H9 (cell line): ENCODE data around the gene SUPT3H. TPM values are rescaled to one million over a fixed set of nuclear protein-coding genes. Genes with fewer than 3 reads are reported as not detected.

ENCODE experiments used
- DNase-seq: peaks from one replicate; pipeline ENCODE4 v3.0.0-alpha.2; 2017
- H2AFZ ChIP-seq: one replicate; pipeline ENCODE4 v1.6.1; 2013; ENCODE audit warnings: mild to moderate bottlenecking, low read length, control low read depth, moderate library complexity
- H2AK5ac ChIP-seq: 2 replicates; pipeline ENCODE4 v1.6.1; 2013; ENCODE audit warnings: low read length, control low read depth, mixed read lengths; ENCODE audit not compliant: insufficient read length
- H2BK120ac ChIP-seq: one replicate; pipeline ENCODE4 v1.6.1; 2013; ENCODE audit warnings: low read depth, mild to moderate bottlenecking, low read length, control low read depth, inconsistent platforms; ENCODE audit not compliant: poor library complexity, severe bottlenecking
- H2BK12ac ChIP-seq: 2 replicates; pipeline ENCODE4 v1.6.1; 2013; ENCODE audit warnings: low read length, control low read depth, mixed read lengths, low read depth; ENCODE audit not compliant: insufficient read length
- H2BK15ac ChIP-seq: 2 replicates; pipeline ENCODE4 v1.6.1; 2013; ENCODE audit warnings: low read depth, low read length, control low read depth
- H2BK20ac ChIP-seq: one replicate; pipeline ENCODE4 v1.6.1; 2013; ENCODE audit warnings: low read depth, mild to moderate bottlenecking, low read length, control low read depth, inconsistent platforms; ENCODE audit not compliant: poor library complexity, severe bottlenecking
- H2BK5ac ChIP-seq: 2 replicates; pipeline ENCODE4 v1.6.1; 2013; ENCODE audit warnings: low read length, control low read depth, mixed read lengths; ENCODE audit not compliant: insufficient read length
- H3K14ac ChIP-seq: 2 replicates; pipeline ENCODE4 v1.6.1; 2013; ENCODE audit warnings: low read length, control low read depth; ENCODE audit not compliant: insufficient read depth
- H3K18ac ChIP-seq: 2 replicates; pipeline ENCODE4 v1.6.1; 2013; ENCODE audit warnings: low read depth, mild to moderate bottlenecking, mixed read lengths, low read length, control low read depth; ENCODE audit not compliant: insufficient read length
- H3K23ac ChIP-seq: 2 replicates; pipeline ENCODE4 v1.6.1; 2013; ENCODE audit warnings: low read length, control low read depth, mixed read lengths, low read depth; ENCODE audit not compliant: insufficient read length
- H3K23me2 ChIP-seq: 2 replicates; pipeline ENCODE4 v1.6.1; 2013; ENCODE audit warnings: low read depth, mild to moderate bottlenecking, mixed read lengths, low read length, control low read depth; ENCODE audit not compliant: insufficient read length, poor library complexity, severe bottlenecking
- H3K27ac ChIP-seq: 2 replicates; pipeline ENCODE4 v1.5.1; 2013; ENCODE audit warnings: low read length, control low read depth, mixed read lengths, low read depth; ENCODE audit not compliant: insufficient read length
- H3K27me3 ChIP-seq: 2 replicates; pipeline ENCODE4 v1.6.1; 2013; ENCODE audit warnings: low read length, control low read depth, inconsistent platforms; ENCODE audit not compliant: insufficient read depth
- H3K4ac ChIP-seq: 2 replicates; pipeline ENCODE4 v1.6.1; 2013; ENCODE audit warnings: low read depth, mild to moderate bottlenecking, control low read depth, inconsistent platforms, low read length, moderate library complexity
- H3K4me1 ChIP-seq: 2 replicates; pipeline ENCODE4 v1.6.1; 2013; ENCODE audit warnings: low read length, control low read depth, inconsistent platforms; ENCODE audit not compliant: insufficient read depth
- H3K4me2 ChIP-seq: 2 replicates; pipeline ENCODE4 v1.6.1; 2013; ENCODE audit warnings: low read length, control low read depth, mixed read lengths; ENCODE audit not compliant: insufficient read length, insufficient read depth
- H3K56ac ChIP-seq: 2 replicates; pipeline ENCODE4 v1.6.1; 2013; ENCODE audit warnings: low read depth, mild to moderate bottlenecking, mixed read lengths, low read length, control low read depth; ENCODE audit not compliant: insufficient read length
- H3K79me1 ChIP-seq: 2 replicates; pipeline ENCODE4 v1.6.1; 2013; ENCODE audit warnings: low read depth, mild to moderate bottlenecking, moderate library complexity, low read length, control low read depth, inconsistent platforms; ENCODE audit not compliant: insufficient read depth, poor library complexity, severe bottlenecking
- H3K79me2 ChIP-seq: 2 replicates; pipeline ENCODE4 v1.6.1; 2013; ENCODE audit warnings: low read length, control low read depth, inconsistent platforms; ENCODE audit not compliant: insufficient read depth
- H3K9ac ChIP-seq: 2 replicates; pipeline ENCODE4 v1.6.1; 2013; ENCODE audit warnings: low read length, control low read depth, mixed read lengths; ENCODE audit not compliant: insufficient read length; ENCODE audit errors: extremely low read depth
- H3K9me3 ChIP-seq: one replicate; pipeline ENCODE4 v1.6.1; 2013; ENCODE audit warnings: low read depth, low read length, inconsistent platforms; ENCODE audit not compliant: control insufficient read depth
- H3T11ph ChIP-seq: one replicate; pipeline ENCODE4 v1.6.1; 2013; ENCODE audit warnings: mild to moderate bottlenecking, low read length, control low read depth, inconsistent platforms
- H4K20me1 ChIP-seq: one replicate; pipeline ENCODE4 v1.6.1; 2013; ENCODE audit not compliant: control insufficient read depth, insufficient read length, insufficient read depth
- H4K5ac ChIP-seq: 2 replicates; pipeline ENCODE4 v1.6.1; 2013; ENCODE audit warnings: low read depth, mild to moderate bottlenecking, mixed read lengths, low read length, control low read depth; ENCODE audit not compliant: insufficient read length
- H4K8ac ChIP-seq: replicated peaks from 2 replicates; pipeline ENCODE4 v1.6.1; 2013; ENCODE audit warnings: low read length, control low read depth, mixed read lengths, low read depth; ENCODE audit not compliant: insufficient read length
- H4K91ac ChIP-seq: 2 replicates; pipeline ENCODE4 v1.6.1; 2013; ENCODE audit warnings: low read depth, mild to moderate bottlenecking, moderate library complexity, mixed read lengths, low read length, control low read depth; ENCODE audit not compliant: insufficient read length
- H3K27ac Mint-ChIP-seq, 3 experiments: 2 replicates in 2 of 3; 3 replicates in 1 of 3; pipeline ENCODE4 v1.8.0; 2020 to 2021; ENCODE audit warnings: mixed read lengths in 3 of 3, mild to moderate bottlenecking in 1 of 3, moderate library complexity in 1 of 3
- H3K27me3 Mint-ChIP-seq: 2 replicates; pipeline ENCODE4 v1.8.0; 2021; ENCODE audit warnings: low read depth, mild to moderate bottlenecking, moderate library complexity, mixed read lengths
- H3K36me3 Mint-ChIP-seq, 3 experiments: 2 replicates in 2 of 3; 3 replicates in 1 of 3; pipeline ENCODE4 v1.8.0; 2020 to 2021; ENCODE audit warnings: low read depth in 3 of 3, mixed read lengths in 3 of 3; ENCODE audit not compliant: insufficient read depth in 1 of 3
- H3K4me1 Mint-ChIP-seq, 2 experiments: 2 replicates each; pipeline ENCODE4 v1.8.0; 2020; ENCODE audit warnings: mixed read lengths in 2 of 2
- H3K4me3 Mint-ChIP-seq, 2 experiments: 2 replicates in 1 of 2; 3 replicates in 1 of 2; pipeline ENCODE4 v1.8.0; 2020 to 2021; ENCODE audit warnings: mild to moderate bottlenecking in 2 of 2, mixed read lengths in 2 of 2, moderate library complexity in 1 of 2
- H3K9me3 Mint-ChIP-seq, 2 experiments: 2 replicates in 1 of 2; 3 replicates in 1 of 2; pipeline ENCODE4 v1.8.0; 2020; ENCODE audit warnings: mild to moderate bottlenecking in 2 of 2, mixed read lengths in 2 of 2, moderate library complexity in 1 of 2
- CTCF ChIP-seq: fragments of 200-600 bp; sonication (generic); conservative IDR thresholded peaks from 3 replicates; pipeline ENCODE4 v1.8.0; 2021; ENCODE audit warnings: antibody characterized with exemption, mild to moderate bottlenecking
- WGBS: extraction: QIAGEN DNeasy Blood & Tissue Kit; methylation state at CpG from one replicate; pipeline ENCODE4 v1.1.7; 2013; ENCODE audit warnings: missing lambda C conversion rate, low lambda C conversion rate, mixed read lengths; ENCODE audit not compliant: insufficient read length; ENCODE audit errors: extremely low coverage; 5-methylcytosine and 5-hydroxymethylcytosine counted together
- total RNA-seq: library from RNA; stranded (reverse); gene quantifications from 2 replicates; pipeline ENCODE4 v1.2.1, GENCODE V29; 2021

SUPT3H gene
- total RNA-seq, 1 experiment from 2014 or later = 22.5 TPM

- Histone ChIP-seq H2BK20ac (no peak overlapping the region), H4K91ac (no peak overlapping the region), H2AFZ (no peak overlapping the region), H4K20me1 (no peaks in the 10 kb centered on the region), H2BK15ac (no peak overlapping the region), H3K4me1 (no peaks in the 10 kb centered on the region), H3K9me3 (no peaks in the 10 kb centered on the region), H3K27me3 (peaks cover 18% of the 10 kb centered on the region; the same call in 1 of the 2 replicates), H3K9ac (no peak overlapping the region), H3T11ph (no peak overlapping the region), H3K23ac (no peak overlapping the region), H3K14ac (no peak overlapping the region), H3K79me2 (no peaks in the 10 kb centered on the region), H4K5ac (no peak overlapping the region), H3K4ac (no peak overlapping the region), H2BK120ac (no peak overlapping the region), H4K8ac (no peak overlapping the region), H2BK5ac (no peak overlapping the region), H3K79me1 (no peaks in the 10 kb centered on the region), H3K4me2 (no peak overlapping the region), H3K56ac (no peak overlapping the region), H3K27ac (no peak overlapping the region), H3K18ac (no peak overlapping the region), H2BK12ac (no peak overlapping the region), H2AK5ac (no peak overlapping the region), H3K23me2 (peaks cover 10% of the 10 kb centered on the region)
- Mint-ChIP-seq H3K4me1 (peaks cover 18% of the 10 kb centered on the region in 2 experiments), H3K27ac (no peak overlapping the region; a peak in 1 of 7 replicates), H3K9me3 (no peaks in the 10 kb centered on the region), H3K27me3 (peaks cover 52% of the 10 kb centered on the region), H3K36me3 (no peaks in the 10 kb centered on the region), H3K4me3 (no peak overlapping the region)
- WGBS = no CpG with 5 or more reads among the region's 3 CpGs
- TF ChIP-seq CTCF = no peak
- DNase-seq = no peak
Observed at GRCh38 chr6:45415788-45416518, 38.2 kb upstream of the SUPT3H start.
